ENCODE results near the gene WNT9B.

- TF ChIP-seq GATA2 (IDR thresholded peaks at IDR 0.05; ENCODE audit: low read depth, low read length) (no peak), GATA3 (IDR thresholded peaks at IDR 0.05; ENCODE audit: low read depth, low read length) (no peak)
These were observed 12.2 kb downstream of the WNT9B start for GRCh38 chr17:46863383-46864121.

Data from SH-SY5Y (cell line).